Measurements from ENCODE around the gene FERMT2. TPM values are rescaled to one million over a fixed set of nuclear protein-coding genes. Genes with fewer than 3 reads are reported as not detected.

The FERMT2 gene
- total and polyA plus RNA-seq, 12 donors = 22.8 to 53.8 (median 40.1) TPM

GRCh38 chr14:52995998-52996397, 45.1 kb upstream of the FERMT2 start:
- no peaks in the 10 kb centered on the region for H3K4me1 ChIP-seq (replicated peaks in 1 of 2)
- WGBS, 4 donors = 50 to 77% (median 75%) methylated on average over 1 of the region's 1 CpG
- intact Hi-C loops (cut with DNase I) = no loop called here

DNA sequence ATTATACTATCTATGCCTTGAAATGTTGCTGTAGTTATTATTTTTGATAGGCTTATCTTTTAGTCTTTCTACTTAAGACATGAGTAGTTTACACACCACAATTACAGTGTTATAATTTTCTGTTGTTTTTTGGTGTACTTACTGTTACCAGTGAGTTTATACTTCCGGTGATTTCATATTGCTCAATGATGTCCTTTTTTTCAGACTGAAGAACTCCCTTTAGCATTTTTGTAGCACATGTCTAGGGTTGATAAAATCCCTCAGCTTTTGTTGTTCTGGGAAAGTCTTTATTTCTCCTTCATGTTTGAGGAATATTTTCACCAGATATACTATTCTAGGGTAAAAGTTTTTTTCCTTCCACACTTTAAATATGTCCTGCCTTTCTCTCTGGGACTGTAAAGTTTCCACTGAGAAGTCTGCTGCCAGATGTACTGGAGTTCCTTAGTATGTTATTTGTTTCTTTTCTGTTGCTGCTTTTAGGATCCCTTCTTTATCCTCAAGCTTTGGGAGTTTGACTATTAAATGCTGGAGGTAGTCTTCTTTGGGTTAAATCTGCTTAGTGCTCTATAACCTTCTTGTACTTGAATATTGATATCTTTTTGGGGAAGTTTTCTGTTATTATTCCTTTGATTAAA, 41.5 kb upstream of the FERMT2 start:
- intact Hi-C loops (cut with DNase I) = no loop called here
- no peak overlapping the region for H3K27ac ChIP-seq
- H3K4me1 ChIP-seq (replicated peaks in 1 of 2) = no peaks in the 10 kb centered on the region
- TF ChIP-seq POLR2A (IDR thresholded peaks at IDR 0.05) (no peak), CTCF (IDR thresholded peaks at IDR 0.05) (no peak)
- 74 to 93% (median 81%) methylated on average over 1 of the region's 1 CpG for WGBS, 4 donors
- no peaks in the 10 kb centered on the region for H3K27me3 ChIP-seq
- H3K36me3 ChIP-seq (replicated peaks in 1 of 2) = no peaks in the 10 kb centered on the region
- no peak overlapping the region for H3K4me3 ChIP-seq
- no peaks in the 10 kb centered on the region for H3K9me3 ChIP-seq (replicated peaks in 1 of 3)
- DNase-seq = no peak

More at GRCh38 chr14:52995998-52996397, 45.1 kb upstream of the FERMT2 start:
- no peaks in the 10 kb centered on the region for H3K27me3 ChIP-seq
- H3K27ac ChIP-seq = no peak overlapping the region
- TF ChIP-seq POLR2A (IDR thresholded peaks at IDR 0.05) (no peak), CTCF (IDR thresholded peaks at IDR 0.05) (no peak)
- no peaks in the 10 kb centered on the region for H3K36me3 ChIP-seq (replicated peaks in 1 of 2)
- H3K4me3 ChIP-seq = no peak overlapping the region
- H3K9me3 ChIP-seq (replicated peaks in 1 of 3) = no peaks in the 10 kb centered on the region
- no peak for DNase-seq

GRCh38 chr14:52988139-52988538, 37.3 kb upstream of the FERMT2 start:
- no peak overlapping the region for H3K4me3 ChIP-seq
- intact Hi-C loops (cut with DNase I) = no loop called here
- H3K27me3 ChIP-seq = no peaks in the 10 kb centered on the region
- no peaks in the 10 kb centered on the region for H3K9me3 ChIP-seq (replicated peaks in 1 of 3)
- H3K27ac ChIP-seq = no peak overlapping the region
- H3K4me1 ChIP-seq (replicated peaks in 1 of 2) = no peaks in the 10 kb centered on the region
- DNase-seq = no peak
- no peaks in the 10 kb centered on the region for H3K36me3 ChIP-seq (replicated peaks in 1 of 2)
- TF ChIP-seq CTCF (IDR thresholded peaks at IDR 0.05) (no peak), POLR2A (IDR thresholded peaks at IDR 0.05) (no peak)

DNA sequence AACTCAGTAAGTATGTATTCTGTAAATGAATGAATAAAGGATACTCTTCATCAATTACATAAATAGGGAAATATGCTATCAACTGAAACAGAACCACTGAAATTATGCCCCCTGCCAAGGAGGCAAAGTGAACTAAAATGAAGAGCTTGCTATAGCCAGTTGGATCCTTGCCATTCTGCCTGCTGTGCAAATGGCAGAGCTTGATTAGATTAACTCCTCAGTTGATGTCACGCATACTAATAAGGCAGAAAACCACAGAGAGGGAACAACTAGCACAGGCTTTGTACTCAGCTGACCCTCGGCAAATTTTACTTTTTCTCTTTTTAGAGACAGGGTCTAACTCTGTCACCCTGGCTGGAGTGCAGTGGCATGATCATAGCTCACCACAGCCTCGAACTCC, 36.7 kb upstream of the FERMT2 start:
- WGBS, 4 donors = 49 to 67% (median 55%) methylated on average over 3 of the region's 3 CpGs
- no peak for TF ChIP-seq CTCF (IDR thresholded peaks at IDR 0.05)
- TF ChIP-seq POLR2A (IDR thresholded peaks at IDR 0.05) = no peak
- H3K27ac ChIP-seq = no peak overlapping the region
- H3K36me3 ChIP-seq (replicated peaks in 1 of 2) = no peaks in the 10 kb centered on the region
- H3K4me3 ChIP-seq = no peak overlapping the region
- intact Hi-C loops (cut with DNase I) = no loop called here
- DNase-seq = no peak
- H3K9me3 ChIP-seq (replicated peaks in 1 of 3) = no peaks in the 10 kb centered on the region
- no peaks in the 10 kb centered on the region for H3K4me1 ChIP-seq (replicated peaks in 1 of 2)
- no peaks in the 10 kb centered on the region for H3K27me3 ChIP-seq
